ENCODE measurements around the gene FAM124A. TPM values are rescaled to one million over a fixed set of nuclear protein-coding genes. Genes with fewer than 3 reads are reported as not detected.
"Not testable (repeated sequence)": the region's sequence is repeated elsewhere in the genome, so short reads cannot be mapped to it uniquely, and the experiment has no call there.

Gene FAM124A
- total RNA-seq, 5 donors from 2014 or later (not counting 1 experiment from before 2014, with no cell fraction given): 0.09 TPM; not detected in 4

GRCh38 chr13:51287758-51288157 is 65.6 kb downstream of the FAM124A start:
- CTCF ChIA-PET: interaction anchor here (0.5 to 1.5 kb wide), 4 partner anchors 54 to 1495 kb away, joined by 3 to 6 read pairs (median 4); no protein-coding TSS in a partner anchor
- ATAC-seq (replicated peaks in 1 of 4): no peak
- no peaks in the 10 kb centered on the region for H3K36me3 Mint-ChIP-seq

GRCh38 chr13:51288254-51288653 is 66.1 kb downstream of the FAM124A start:
- H3K9me3 ChIP-seq; ATAC-seq (replicated peaks in 1 of 4); POLR2A ChIA-PET; H3K27ac ChIP-seq (ENCODE audit: low read length); H3K9me3 Mint-ChIP-seq; H3K36me3 Mint-ChIP-seq; H3K4me1 ChIP-seq (ENCODE audit: control insufficient read depth in 1 of 2, extremely low read depth in 1 of 2, insufficient read depth in 2 of 2, low read length in 2 of 2); H3K4me3 Mint-ChIP-seq; H3K27me3 Mint-ChIP-seq; H3K4me3 ChIP-seq (ENCODE audit: control insufficient read depth in 1 of 2, extremely low read depth in 1 of 2, low read length in 1 of 2); H3K27me3 ChIP-seq (replicated peaks in 1 of 2; ENCODE audit: control insufficient read depth in 2 of 2, extremely low read depth in 1 of 2, insufficient read depth in 2 of 2, low read length in 1 of 2); DNase-seq; H3K4me1 Mint-ChIP-seq; H3K27ac Mint-ChIP-seq; H3K36me3 ChIP-seq (ENCODE audit: control insufficient read depth in 2 of 2, extremely low read depth in 1 of 2, insufficient read depth in 1 of 2, low read length in 1 of 2): not testable (repeated sequence)
- CTCF ChIA-PET: interaction anchor here (0.5 to 1.5 kb wide), 4 partner anchors 53 to 184 kb away, joined by 4 to 6 read pairs (median 4); no protein-coding TSS in a partner anchor
- no CpG with 5 or more reads among the region's 1 CpG for WGBS (ENCODE audit: insufficient coverage)

More at GRCh38 chr13:51287758-51288157, 65.6 kb downstream of the FAM124A start:
- no peak for DNase-seq
- Mint-ChIP-seq H3K27me3 (peaks cover 0 to 7% of the 10 kb centered on the region in 2 donors), H3K27ac (no peak overlapping the region), H3K9me3 (no peaks in the 10 kb centered on the region), H3K4me1 (peaks cover 0 to 2% (median 0%) of the 10 kb centered on the region in 3 donors), H3K4me3 (no peak overlapping the region)
- peaks cover 0 to 3% of the 10 kb centered on the region in 2 experiments for H3K27me3 ChIP-seq (replicated peaks in 1 of 2; ENCODE audit: control insufficient read depth in 2 of 2, extremely low read depth in 1 of 2, insufficient read depth in 2 of 2, low read length in 1 of 2)
- peaks cover 0 to 3% of the 10 kb centered on the region in 2 experiments for H3K4me1 ChIP-seq (ENCODE audit: control insufficient read depth in 1 of 2, extremely low read depth in 1 of 2, insufficient read depth in 2 of 2, low read length in 2 of 2)
- no peaks in the 10 kb centered on the region for H3K9me3 ChIP-seq
- POLR2A ChIA-PET: no interaction called here
- H3K36me3 ChIP-seq (ENCODE audit: control insufficient read depth in 2 of 2, extremely low read depth in 1 of 2, insufficient read depth in 1 of 2, low read length in 1 of 2): no peaks in the 10 kb centered on the region
- no peak overlapping the region for H3K27ac ChIP-seq (ENCODE audit: low read length)
- 93% methylated on average over 4 of the region's 4 CpGs for WGBS (ENCODE audit: insufficient coverage)
- H3K4me3 ChIP-seq (ENCODE audit: control insufficient read depth in 1 of 2, extremely low read depth in 1 of 2, low read length in 1 of 2): no peak overlapping the region

GRCh38 chr13:51291341-51291740 is 69.1 kb downstream of the FAM124A start:
- WGBS (ENCODE audit: insufficient coverage): 91% methylated on average over 4 of the region's 5 CpGs
- POLR2A ChIA-PET: no interaction called here
- H3K27me3 ChIP-seq (replicated peaks in 1 of 2; ENCODE audit: control insufficient read depth in 2 of 2, extremely low read depth in 1 of 2, insufficient read depth in 2 of 2, low read length in 1 of 2): peaks cover 0 to 5% of the 10 kb centered on the region in 2 experiments
- H3K27ac ChIP-seq (ENCODE audit: low read length): no peak overlapping the region
- H3K4me1 ChIP-seq (ENCODE audit: control insufficient read depth in 1 of 2, extremely low read depth in 1 of 2, insufficient read depth in 2 of 2, low read length in 2 of 2): peaks cover 0 to 1% of the 10 kb centered on the region in 2 experiments
- no peaks in the 10 kb centered on the region for H3K9me3 Mint-ChIP-seq
- no peaks in the 10 kb centered on the region for H3K36me3 ChIP-seq (ENCODE audit: control insufficient read depth in 2 of 2, extremely low read depth in 1 of 2, insufficient read depth in 1 of 2, low read length in 1 of 2)
- no peak for DNase-seq
- no peak overlapping the region for H3K4me3 ChIP-seq (ENCODE audit: control insufficient read depth in 1 of 2, extremely low read depth in 1 of 2, low read length in 1 of 2)
- peaks cover 0 to 8% of the 10 kb centered on the region in 2 donors for H3K27me3 Mint-ChIP-seq
- no peaks in the 10 kb centered on the region for H3K36me3 Mint-ChIP-seq
- peaks cover 0 to under 1% (median 0%) of the 10 kb centered on the region in 3 donors for H3K4me1 Mint-ChIP-seq
- CTCF ChIA-PET: no interaction called here
- no peak overlapping the region for H3K4me3 Mint-ChIP-seq
- H3K27ac Mint-ChIP-seq: no peak overlapping the region
- ATAC-seq (replicated peaks in 1 of 4): no peak
- no peaks in the 10 kb centered on the region for H3K9me3 ChIP-seq

- Histone ChIP-seq H3K27ac (ENCODE audit: low read length) (no peak overlapping the region), H3K27me3 (replicated peaks in 1 of 2; ENCODE audit: control insufficient read depth in 2 of 2, extremely low read depth in 1 of 2, insufficient read depth in 2 of 2, low read length in 1 of 2) (peaks cover 0 to 5% of the 10 kb centered on the region in 2 experiments), H3K9me3 (no peaks in the 10 kb centered on the region), H3K36me3 (ENCODE audit: control insufficient read depth in 2 of 2, extremely low read depth in 1 of 2, insufficient read depth in 1 of 2, low read length in 1 of 2) (no peaks in the 10 kb centered on the region), H3K4me3 (ENCODE audit: control insufficient read depth in 1 of 2, extremely low read depth in 1 of 2, low read length in 1 of 2) (no peak overlapping the region), H3K4me1 (ENCODE audit: control insufficient read depth in 1 of 2, extremely low read depth in 1 of 2, insufficient read depth in 2 of 2, low read length in 2 of 2) (no peaks in the 10 kb centered on the region)
- 80% methylated on average over 2 of the region's 6 CpGs for WGBS (ENCODE audit: insufficient coverage)
- ChIA-PET CTCF (no interaction called here), POLR2A (no interaction called here)
- H3K27ac Mint-ChIP-seq: no peak overlapping the region
- DNase-seq: no peak
- no peaks in the 10 kb centered on the region for H3K9me3 Mint-ChIP-seq
- H3K4me3 Mint-ChIP-seq: no peak overlapping the region
- peaks cover 0 to 8% of the 10 kb centered on the region in 2 donors for H3K27me3 Mint-ChIP-seq
- no peaks in the 10 kb centered on the region for H3K36me3 Mint-ChIP-seq
- no peaks in the 10 kb centered on the region for H3K4me1 Mint-ChIP-seq
- no peak for ATAC-seq (replicated peaks in 1 of 4)
Observed at GRCh38 chr13:51292000-51292565, 69.9 kb downstream of the FAM124A start.

GRCh38 chr13:51297556-51297955 is 75.4 kb downstream of the FAM124A start:
- Mint-ChIP-seq H3K9me3 (no peaks in the 10 kb centered on the region), H3K4me1 (no peaks in the 10 kb centered on the region), H3K27ac (no peak overlapping the region), H3K27me3 (peaks cover 0 to 7% of the 10 kb centered on the region in 2 donors), H3K36me3 (no peaks in the 10 kb centered on the region), H3K4me3 (no peak overlapping the region)
- no peak for DNase-seq
- H3K36me3 ChIP-seq (ENCODE audit: control insufficient read depth in 2 of 2, extremely low read depth in 1 of 2, insufficient read depth in 1 of 2, low read length in 1 of 2): no peaks in the 10 kb centered on the region
- ATAC-seq (replicated peaks in 1 of 4): no peak
- no peaks in the 10 kb centered on the region for H3K4me1 ChIP-seq (ENCODE audit: control insufficient read depth in 1 of 2, extremely low read depth in 1 of 2, insufficient read depth in 2 of 2, low read length in 2 of 2)
- H3K27ac ChIP-seq (ENCODE audit: low read length): no peak overlapping the region
- H3K27me3 ChIP-seq (replicated peaks in 1 of 2; ENCODE audit: control insufficient read depth in 2 of 2, extremely low read depth in 1 of 2, insufficient read depth in 2 of 2, low read length in 1 of 2): peaks cover 0 to 17% of the 10 kb centered on the region in 2 experiments
- no peak overlapping the region for H3K4me3 ChIP-seq (ENCODE audit: control insufficient read depth in 1 of 2, extremely low read depth in 1 of 2, low read length in 1 of 2)
- no peaks in the 10 kb centered on the region for H3K9me3 ChIP-seq
- ChIA-PET POLR2A (no interaction called here), CTCF (interaction anchor here in 1 of 2 donors (1.5 to 1.7 kb wide), 2 partner anchors 11 to 501 kb away, joined by 3 to 8 read pairs; no protein-coding TSS in a partner anchor)
- 100% methylated on average over 1 of the region's 2 CpGs for WGBS (ENCODE audit: insufficient coverage)

GRCh38 chr13:51298812-51299211 is 76.6 kb downstream of the FAM124A start:
- Mint-ChIP-seq H3K9me3 (no peaks in the 10 kb centered on the region), H3K27me3 (peaks cover 0 to 7% of the 10 kb centered on the region in 2 donors), H3K36me3 (no peaks in the 10 kb centered on the region), H3K27ac (no peak overlapping the region), H3K4me3 (no peak overlapping the region), H3K4me1 (no peaks in the 10 kb centered on the region)
- Histone ChIP-seq H3K27me3 (replicated peaks in 1 of 2; ENCODE audit: control insufficient read depth in 2 of 2, extremely low read depth in 1 of 2, insufficient read depth in 2 of 2, low read length in 1 of 2) (peaks cover 0 to 17% of the 10 kb centered on the region in 2 experiments), H3K27ac (ENCODE audit: low read length) (no peak overlapping the region), H3K4me1 (ENCODE audit: control insufficient read depth in 1 of 2, extremely low read depth in 1 of 2, insufficient read depth in 2 of 2, low read length in 2 of 2) (no peaks in the 10 kb centered on the region), H3K9me3 (no peaks in the 10 kb centered on the region), H3K4me3 (ENCODE audit: control insufficient read depth in 1 of 2, extremely low read depth in 1 of 2, low read length in 1 of 2) (no peak overlapping the region), H3K36me3 (ENCODE audit: control insufficient read depth in 2 of 2, extremely low read depth in 1 of 2, insufficient read depth in 1 of 2, low read length in 1 of 2) (no peaks in the 10 kb centered on the region)
- ChIA-PET CTCF (interaction anchor here (0.6 to 1.7 kb wide), 2 partner anchors 12 to 15 kb away, joined by 4 to 8 read pairs; no protein-coding TSS in a partner anchor), POLR2A (no interaction called here)
- ATAC-seq (replicated peaks in 1 of 4) (no peak), DNase-seq (no peak)
- 80% methylated on average over 1 of the region's 1 CpG for WGBS (ENCODE audit: insufficient coverage)
